TTC549 (cell line): ENCODE data around the gene NARF.
"Not testable (repeated sequence)": the region's sequence is repeated elsewhere in the genome, so short reads cannot be mapped to it uniquely, and the experiment has no call there.

Experiments used
- FAIRE-seq: peaks from 2 replicates; lab custom pipeline; 2012; peaks lifted over from hg19 to GRCh38; lab: Jason Lieb, UNC

NARF gene

GRCh38 chr17:82539076-82539475 lies 80.5 kb downstream of the NARF start:
- not testable (repeated sequence) for FAIRE-seq
